Measurements from ENCODE around the gene THSD7B. TPM values are rescaled to one million over a fixed set of nuclear protein-coding genes. Genes with fewer than 3 reads are reported as not detected.

Gene THSD7B
- total and polyA plus RNA-seq, 2 of the 8 experiments (the other 6 are each of a cell fraction or from before 2014, with no cell fraction given) = 0.60 to 2.9 TPM

DNA sequence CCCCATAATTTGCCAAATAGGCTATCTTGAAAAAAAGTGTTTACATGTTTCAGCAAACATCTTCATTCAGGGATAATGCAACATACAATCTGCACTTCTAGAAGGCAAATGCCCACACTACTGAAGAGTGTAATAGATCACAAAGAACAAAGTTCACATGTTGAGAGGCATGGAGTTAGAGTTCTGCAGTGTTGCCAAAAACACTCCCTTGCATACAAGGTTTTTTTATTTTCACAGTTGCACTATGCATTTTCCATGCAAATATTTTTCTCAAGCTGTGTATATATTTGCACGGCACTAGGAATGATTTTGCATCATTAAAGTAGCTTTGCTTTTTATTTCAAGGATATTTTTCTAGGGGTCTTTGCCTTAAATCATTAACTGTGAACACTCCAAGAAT lies 409.9 kb downstream of the THSD7B start (continued):
- TF ChIP-seq, protein P1, sequence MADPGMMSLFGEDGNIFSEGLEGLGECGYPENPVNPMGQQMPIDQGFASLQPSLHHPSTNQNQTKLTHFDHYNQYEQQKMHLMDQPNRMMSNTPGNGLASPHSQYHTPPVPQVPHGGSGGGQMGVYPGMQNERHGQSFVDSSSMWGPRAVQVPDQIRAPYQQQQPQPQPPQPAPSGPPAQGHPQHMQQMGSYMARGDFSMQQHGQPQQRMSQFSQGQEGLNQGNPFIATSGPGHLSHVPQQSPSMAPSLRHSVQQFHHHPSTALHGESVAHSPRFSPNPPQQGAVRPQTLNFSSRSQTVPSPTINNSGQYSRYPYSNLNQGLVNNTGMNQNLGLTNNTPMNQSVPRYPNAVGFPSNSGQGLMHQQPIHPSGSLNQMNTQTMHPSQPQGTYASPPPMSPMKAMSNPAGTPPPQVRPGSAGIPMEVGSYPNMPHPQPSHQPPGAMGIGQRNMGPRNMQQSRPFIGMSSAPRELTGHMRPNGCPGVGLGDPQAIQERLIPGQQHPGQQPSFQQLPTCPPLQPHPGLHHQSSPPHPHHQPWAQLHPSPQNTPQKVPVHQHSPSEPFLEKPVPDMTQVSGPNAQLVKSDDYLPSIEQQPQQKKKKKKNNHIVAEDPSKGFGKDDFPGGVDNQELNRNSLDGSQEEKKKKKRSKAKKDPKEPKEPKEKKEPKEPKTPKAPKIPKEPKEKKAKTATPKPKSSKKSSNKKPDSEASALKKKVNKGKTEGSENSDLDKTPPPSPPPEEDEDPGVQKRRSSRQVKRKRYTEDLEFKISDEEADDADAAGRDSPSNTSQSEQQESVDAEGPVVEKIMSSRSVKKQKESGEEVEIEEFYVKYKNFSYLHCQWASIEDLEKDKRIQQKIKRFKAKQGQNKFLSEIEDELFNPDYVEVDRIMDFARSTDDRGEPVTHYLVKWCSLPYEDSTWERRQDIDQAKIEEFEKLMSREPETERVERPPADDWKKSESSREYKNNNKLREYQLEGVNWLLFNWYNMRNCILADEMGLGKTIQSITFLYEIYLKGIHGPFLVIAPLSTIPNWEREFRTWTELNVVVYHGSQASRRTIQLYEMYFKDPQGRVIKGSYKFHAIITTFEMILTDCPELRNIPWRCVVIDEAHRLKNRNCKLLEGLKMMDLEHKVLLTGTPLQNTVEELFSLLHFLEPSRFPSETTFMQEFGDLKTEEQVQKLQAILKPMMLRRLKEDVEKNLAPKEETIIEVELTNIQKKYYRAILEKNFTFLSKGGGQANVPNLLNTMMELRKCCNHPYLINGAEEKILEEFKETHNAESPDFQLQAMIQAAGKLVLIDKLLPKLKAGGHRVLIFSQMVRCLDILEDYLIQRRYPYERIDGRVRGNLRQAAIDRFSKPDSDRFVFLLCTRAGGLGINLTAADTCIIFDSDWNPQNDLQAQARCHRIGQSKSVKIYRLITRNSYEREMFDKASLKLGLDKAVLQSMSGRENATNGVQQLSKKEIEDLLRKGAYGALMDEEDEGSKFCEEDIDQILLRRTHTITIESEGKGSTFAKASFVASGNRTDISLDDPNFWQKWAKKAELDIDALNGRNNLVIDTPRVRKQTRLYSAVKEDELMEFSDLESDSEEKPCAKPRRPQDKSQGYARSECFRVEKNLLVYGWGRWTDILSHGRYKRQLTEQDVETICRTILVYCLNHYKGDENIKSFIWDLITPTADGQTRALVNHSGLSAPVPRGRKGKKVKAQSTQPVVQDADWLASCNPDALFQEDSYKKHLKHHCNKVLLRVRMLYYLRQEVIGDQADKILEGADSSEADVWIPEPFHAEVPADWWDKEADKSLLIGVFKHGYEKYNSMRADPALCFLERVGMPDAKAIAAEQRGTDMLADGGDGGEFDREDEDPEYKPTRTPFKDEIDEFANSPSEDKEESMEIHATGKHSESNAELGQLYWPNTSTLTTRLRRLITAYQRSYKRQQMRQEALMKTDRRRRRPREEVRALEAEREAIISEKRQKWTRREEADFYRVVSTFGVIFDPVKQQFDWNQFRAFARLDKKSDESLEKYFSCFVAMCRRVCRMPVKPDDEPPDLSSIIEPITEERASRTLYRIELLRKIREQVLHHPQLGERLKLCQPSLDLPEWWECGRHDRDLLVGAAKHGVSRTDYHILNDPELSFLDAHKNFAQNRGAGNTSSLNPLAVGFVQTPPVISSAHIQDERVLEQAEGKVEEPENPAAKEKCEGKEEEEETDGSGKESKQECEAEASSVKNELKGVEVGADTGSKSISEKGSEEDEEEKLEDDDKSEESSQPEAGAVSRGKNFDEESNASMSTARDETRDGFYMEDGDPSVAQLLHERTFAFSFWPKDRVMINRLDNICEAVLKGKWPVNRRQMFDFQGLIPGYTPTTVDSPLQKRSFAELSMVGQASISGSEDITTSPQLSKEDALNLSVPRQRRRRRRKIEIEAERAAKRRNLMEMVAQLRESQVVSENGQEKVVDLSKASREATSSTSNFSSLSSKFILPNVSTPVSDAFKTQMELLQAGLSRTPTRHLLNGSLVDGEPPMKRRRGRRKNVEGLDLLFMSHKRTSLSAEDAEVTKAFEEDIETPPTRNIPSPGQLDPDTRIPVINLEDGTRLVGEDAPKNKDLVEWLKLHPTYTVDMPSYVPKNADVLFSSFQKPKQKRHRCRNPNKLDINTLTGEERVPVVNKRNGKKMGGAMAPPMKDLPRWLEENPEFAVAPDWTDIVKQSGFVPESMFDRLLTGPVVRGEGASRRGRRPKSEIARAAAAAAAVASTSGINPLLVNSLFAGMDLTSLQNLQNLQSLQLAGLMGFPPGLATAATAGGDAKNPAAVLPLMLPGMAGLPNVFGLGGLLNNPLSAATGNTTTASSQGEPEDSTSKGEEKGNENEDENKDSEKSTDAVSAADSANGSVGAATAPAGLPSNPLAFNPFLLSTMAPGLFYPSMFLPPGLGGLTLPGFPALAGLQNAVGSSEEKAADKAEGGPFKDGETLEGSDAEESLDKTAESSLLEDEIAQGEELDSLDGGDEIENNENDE (IDR thresholded peaks at IDR 0.05; ENCODE audit: insufficient replicate concordance, low read length) = no peak
- TF ChIP-seq HDAC6 (IDR thresholded peaks at IDR 0.05; ENCODE audit: low read depth, low read length) (no peak), ZNF274 (IDR thresholded peaks at IDR 0.05; ENCODE audit: borderline replicate concordance, extremely low read depth, low read length) (no peak), JUN (IDR thresholded peaks at IDR 0.05; ENCODE audit: low read depth, low read length) (no peak)
